Lung microvascular endothelial cell (primary cell): Measurements from ENCODE around the gene PPP1R3G. TPM values are rescaled to one million over a fixed set of nuclear protein-coding genes. Genes with fewer than 3 reads are reported as not detected.
A peak's percentile ranks its signal among the peaks of the same experiment; 100 is the strongest.

Experiments used
- DNase-seq, 2 donors: peaks; one replicate each; pipeline versions ENCODE4 v3.0.0 to v3.0.0-alpha.2; 2010; ENCODE audit warnings: low read depth in 2 of 2
- total RNA-seq: library from RNA; depleted of rRNA; stranded (reverse); fragments of >200 nt; gene quantifications from 2 replicates; pipeline ENCODE4 v1.2.1, GENCODE V29; 2014

Gene PPP1R3G
- total RNA-seq, 1 donor from 2014 or later = 1.6 TPM

DNA sequence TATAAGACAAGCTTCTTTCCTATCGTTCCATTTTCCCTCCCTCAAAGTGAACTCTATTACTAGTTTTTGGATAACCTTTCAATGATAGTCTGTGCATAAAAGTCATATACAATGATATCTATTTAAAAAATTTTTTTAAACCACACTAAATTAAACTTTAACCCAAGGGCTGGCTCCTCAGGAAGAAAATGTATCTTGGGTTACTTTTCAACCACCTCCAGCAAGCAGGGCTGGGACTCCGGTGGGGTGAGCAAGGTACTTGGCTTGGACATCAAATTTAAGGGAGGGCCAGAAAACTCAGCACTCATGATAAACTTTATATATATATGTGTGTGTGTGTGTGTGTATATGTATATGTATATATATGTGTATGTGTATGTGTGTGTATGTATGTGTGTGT lies 13.9 kb upstream of the PPP1R3G start:
- DNase-seq = no peak

DNA sequence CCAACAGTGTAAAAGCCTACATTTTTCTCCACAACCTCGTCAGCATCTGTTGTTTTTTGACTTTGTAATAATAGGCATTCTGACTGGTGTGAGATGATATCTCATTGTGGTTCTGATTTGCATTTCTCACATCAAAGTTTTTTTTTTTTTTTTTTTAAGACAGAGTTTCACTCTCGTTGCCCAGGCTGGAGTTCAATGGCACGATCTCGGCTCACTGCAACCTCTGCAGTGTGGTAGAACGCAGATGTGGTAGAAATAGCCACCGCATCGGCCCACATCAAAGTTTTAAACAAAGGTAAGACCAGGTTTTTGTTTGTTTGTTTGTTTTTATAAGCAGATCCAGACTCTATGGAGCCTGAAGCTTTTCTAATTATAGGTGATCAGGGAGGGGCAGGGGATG lies 12.7 kb upstream of the PPP1R3G start:
- DNase-seq = no peak

DNA sequence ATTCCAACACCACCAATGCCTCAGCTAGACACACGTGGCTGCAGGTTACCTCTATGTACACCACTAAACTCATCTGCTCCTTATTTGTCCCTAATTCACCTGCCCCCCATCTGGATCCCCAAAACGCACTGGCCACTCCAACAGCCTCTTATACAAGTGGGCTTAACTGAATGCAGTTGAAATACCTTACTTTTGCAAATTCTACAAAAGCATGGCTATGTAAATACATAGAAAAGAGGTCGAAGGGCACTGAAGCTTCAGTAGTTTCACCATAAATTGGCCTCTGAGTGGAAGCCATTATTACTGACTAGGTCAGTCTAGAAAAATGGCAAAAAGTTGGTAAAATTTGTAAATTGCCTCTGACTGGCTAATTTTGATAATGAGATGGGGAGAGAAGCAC lies 11.1 kb upstream of the PPP1R3G start:
- no peak for DNase-seq

DNA sequence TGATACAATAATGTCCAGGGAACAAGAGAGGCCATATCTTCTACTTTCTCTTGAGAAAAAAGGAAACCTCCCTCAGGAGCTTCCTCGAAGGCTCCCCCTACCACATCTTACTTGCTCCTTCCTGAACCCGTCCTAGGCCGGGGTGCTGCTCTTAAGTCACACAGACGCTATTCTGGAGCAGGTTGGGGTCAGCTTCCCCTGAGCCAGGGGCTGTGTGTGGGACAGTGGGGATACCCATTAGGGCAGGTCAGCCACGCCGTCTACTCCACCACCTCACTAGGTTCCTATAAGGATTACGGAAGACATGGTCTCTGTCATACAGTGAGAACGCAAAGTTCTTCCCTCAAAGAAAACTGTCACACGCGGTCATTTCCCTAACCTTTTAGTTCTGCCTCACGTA lies 8.2 kb upstream of the PPP1R3G start:
- no peak for DNase-seq

DNA sequence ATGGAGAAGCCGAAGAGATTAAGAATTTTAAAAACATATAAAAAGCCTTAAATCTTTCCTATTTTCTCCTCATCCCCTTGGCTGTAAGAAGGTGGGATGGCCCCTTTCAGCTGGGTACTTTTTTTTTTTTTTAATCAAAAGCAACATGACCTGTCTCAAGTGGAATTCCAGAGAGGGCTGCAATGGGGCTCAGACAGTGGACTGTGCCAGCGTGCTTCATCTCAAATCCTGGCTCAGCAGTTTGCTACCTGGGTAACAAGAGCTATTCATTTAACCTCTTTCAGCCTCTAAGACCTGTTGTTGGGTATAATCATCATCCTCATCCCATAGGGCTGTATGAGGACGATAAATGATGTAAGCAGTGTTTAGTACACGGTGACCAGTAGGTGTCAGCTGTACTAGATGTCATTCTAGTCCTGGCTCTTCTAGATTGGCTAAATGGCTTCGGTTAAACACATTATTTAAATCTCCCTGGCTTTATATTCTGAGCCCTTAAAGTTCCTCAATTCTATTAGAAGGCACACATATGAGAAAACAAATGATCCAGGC lies 6.9 kb upstream of the PPP1R3G start:
- peak; percentile 50 to 63 for DNase-seq

DNA sequence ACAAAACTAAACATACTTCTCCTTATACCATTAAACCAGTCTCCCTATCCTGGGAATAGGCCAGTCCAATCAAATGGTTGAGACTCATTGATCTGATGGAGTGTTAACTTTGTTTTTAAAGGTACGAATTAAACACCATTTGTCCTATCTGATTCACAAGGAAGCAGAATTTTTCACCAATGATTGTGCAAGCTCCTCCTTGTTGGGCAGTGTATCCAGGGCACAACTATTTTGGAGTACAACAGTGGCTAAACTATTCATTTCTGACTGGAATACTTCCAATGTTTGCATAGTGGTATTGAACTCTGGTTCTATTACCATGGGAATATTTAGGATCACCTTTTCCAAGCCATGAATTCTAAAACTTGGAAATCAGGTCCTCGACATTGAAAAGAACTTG lies 5.4 kb upstream of the PPP1R3G start:
- DNase-seq = no peak

DNA sequence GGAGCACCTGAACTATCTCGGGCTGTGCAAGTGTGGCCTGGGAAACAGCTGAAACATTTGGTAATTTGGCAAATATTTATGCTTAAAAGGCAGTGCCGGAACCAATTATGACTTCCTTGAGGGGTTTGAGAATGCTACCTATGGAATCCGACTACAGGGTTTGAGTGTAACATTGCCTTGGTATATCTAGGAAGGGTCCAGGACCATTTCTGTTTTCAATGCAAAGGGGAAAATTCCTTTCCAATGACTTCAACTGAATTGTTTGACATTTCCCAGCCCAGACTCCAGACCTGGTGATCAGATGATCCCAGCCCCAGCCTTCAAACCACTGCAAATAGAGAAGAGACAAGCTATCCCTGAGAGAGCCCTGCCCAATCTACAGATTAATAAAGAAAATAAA lies 4.6 kb upstream of the PPP1R3G start:
- no peak for DNase-seq

DNA sequence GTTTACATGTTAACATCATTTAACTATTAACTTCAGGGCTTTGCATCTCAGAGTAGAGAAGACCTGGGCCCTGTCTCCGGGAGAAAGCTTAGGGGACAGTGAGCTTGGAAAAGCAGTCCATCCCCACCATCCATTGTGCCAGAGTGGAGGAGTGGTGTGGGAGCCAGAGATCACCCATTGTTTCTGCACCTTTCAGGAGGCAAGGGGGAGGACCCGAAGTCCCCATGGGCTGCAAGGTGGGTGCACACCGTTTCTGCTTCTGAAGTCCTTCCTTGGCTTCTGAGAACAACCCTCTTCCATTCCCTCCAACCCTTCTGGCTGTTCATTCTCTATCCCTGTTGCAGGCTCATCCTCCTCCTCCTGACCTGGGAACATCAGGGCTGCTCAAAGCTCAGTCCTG lies 4.0 kb upstream of the PPP1R3G start:
- no peak for DNase-seq

DNA sequence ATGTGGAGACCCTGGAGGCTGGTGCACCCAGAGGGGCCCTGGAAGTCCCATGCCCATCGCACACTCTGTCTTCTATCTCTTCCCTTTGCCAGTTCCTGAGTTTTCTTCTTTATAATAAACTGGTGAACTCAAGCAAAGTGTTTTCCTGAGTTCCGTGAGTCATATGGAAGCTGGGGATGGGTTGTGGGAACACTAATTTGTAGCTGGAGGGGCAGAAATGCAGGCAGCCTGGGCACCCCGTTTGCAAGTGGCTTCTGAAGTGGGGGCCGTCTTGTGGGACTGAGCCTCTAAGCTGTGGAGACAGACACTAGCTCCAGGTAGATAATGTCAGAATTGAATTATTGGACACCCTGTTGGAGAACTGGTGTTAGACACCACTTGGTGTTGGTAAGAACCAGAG lies 3.2 kb upstream of the PPP1R3G start:
- peak in 1 of 2 donors; percentile 27 for DNase-seq

DNA sequence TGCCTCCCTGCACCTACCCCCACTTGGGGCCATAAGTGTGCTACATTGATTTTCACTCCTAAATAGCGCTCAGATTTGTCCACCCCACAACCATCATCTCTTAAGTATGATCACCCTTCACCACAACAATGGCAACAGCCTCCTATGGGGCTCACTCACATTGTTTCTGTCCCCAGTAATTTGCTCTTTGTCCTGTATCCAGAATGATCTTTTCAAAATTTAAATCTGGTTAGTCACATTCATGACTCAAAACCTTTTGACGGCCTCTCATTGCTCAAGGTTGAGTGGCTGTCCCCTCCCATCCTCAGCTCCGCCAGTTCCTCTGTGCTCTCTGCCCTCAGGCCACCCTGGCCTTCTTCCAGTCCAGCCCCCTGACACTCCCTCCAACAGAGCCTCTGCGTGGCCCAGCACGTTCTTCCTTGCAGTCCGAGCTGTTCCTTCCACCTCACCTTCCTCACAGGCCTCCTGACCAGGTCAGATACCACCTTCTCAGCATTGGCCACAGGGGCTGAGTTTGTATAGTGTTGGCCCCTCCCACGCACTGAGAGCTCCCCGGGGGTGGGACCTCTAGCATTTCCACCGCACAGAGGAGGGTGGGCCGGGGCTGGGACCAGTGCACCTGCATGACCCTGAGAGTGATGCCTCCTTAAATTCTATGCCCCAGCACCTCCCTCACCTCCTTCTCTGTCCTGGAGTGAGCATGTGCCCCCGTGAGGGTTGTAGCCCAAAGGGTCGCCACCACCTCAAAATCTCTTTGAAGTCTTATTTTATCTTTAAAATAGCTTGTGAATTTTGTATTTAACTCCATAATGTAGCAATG lies 2.4 kb upstream of the PPP1R3G start:
- DNase-seq = peak in 1 of 2 donors; percentile 60

DNA sequence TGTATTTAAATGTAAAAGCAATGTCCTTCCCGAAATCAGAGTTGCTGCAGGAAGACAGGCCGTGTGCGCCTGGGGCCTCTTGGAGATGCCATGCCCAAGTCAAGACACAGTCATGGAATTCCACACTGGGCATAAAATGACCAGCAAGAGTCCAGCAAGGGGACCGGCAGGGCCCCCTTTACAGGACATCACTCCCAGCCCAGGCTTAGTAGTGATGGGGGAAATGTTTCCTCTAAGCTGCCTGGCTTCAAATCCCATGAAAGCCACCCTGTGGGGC lies 1.9 kb upstream of the PPP1R3G start:
- no peak for DNase-seq

DNA sequence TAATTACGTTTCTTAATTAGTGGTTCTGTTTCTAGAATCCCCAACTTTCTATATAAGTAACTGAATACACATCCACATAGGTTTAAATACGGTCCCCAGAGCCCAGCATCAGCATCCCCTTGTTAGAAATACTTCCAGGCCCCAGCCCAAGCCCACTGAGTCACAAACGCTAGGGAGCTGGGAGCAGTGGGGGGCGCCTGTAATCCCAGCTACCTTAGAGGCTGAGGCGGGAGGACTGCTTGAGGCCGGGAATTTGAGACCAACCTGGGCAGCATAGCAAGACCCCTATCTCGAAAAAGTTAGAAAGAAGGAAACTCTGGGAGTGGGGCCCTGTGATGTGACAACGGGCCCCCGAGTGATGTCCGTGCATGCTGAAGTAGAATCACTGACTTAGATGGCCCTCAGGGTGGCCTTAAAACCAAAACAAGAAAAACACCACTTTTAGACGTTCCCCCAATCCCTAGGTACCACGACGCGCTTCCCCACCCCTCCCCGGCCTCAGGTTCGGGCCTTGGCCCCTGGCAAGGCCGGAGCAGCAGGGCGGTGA lies 1.3 kb upstream of the PPP1R3G start:
- no peak for DNase-seq

DNA sequence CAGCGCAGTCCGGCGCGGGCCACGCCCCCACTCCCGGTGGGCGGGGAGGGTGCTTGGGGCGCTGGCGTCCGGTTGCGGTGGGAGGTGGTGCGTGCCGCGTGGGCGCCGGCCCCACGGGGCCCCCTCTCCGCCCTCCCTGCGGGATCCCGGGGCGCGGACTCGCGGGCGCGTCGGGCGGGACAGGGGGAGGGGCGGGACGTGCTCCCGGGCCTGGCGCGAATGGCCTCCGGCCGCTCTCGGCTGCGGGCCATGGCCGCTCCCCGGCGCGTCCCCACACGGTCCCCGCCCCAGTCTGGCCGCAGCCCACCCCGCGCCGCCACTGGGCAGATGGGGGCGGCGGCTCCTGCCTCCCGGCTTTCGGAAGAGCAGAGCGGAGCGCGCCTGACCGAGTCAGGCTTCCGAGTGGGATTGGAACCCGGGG lies 771 bp upstream of the PPP1R3G start:
- DNase-seq = peak in 1 of 2 donors; percentile 43

DNA sequence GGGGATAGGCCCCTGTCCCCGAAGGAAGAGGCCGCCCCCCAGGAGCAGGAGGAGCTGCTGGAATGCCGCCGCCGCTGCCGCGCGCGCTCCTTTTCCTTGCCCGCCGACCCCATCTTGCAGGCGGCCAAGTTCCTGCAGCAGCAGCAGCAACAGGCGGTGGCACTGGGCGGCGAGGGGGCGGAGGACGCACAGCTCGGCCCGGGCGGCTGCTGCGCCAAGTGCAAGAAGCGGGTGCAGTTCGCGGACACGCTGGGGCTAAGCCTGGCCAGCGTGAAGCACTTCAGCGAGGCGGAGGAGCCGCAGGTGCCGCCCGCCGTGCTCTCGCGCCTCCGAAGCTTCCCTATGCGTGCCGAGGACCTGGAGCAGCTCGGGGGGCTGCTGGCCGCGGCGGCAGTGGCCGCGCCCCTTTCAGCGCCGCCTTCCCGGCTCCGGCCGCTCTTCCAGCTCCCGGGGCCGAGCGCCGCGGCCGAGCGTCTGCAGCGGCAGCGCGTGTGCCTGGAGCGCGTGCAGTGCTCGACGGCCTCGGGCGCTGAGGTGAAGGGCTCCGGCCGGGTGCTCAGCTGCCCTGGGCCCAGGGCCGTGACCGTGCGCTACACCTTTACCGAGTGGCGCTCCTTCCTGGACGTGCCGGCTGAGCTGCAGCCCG lies 630 bp downstream of the PPP1R3G start:
- peak; percentile 51 to 71 for DNase-seq

DNA sequence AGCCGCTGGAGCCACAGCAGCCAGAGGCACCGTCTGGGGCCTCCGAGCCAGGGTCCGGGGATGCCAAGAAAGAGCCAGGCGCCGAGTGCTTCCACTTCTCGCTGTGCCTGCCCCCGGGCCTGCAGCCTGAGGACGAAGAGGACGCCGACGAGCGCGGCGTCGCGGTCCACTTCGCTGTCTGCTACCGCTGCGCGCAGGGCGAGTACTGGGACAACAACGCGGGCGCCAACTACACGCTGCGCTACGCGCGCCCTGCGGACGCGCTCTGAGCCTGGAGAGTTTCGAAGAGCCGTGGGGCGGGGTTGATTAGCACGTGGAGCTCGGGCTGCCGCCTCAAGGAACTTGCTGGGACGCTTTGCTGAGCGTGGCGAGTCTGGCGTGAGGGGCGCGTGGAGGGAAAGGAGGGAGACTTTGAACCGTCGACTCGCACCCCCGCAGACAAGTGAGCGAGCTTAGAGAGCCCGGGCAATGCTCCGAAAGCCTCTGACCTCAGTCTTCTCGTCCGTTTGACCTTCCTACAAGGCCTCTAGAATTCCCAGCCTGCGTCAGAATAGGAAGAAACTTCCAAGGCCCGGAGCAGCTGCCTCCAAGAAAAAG lies 1.3 kb downstream of the PPP1R3G start:
- DNase-seq = no peak

DNA sequence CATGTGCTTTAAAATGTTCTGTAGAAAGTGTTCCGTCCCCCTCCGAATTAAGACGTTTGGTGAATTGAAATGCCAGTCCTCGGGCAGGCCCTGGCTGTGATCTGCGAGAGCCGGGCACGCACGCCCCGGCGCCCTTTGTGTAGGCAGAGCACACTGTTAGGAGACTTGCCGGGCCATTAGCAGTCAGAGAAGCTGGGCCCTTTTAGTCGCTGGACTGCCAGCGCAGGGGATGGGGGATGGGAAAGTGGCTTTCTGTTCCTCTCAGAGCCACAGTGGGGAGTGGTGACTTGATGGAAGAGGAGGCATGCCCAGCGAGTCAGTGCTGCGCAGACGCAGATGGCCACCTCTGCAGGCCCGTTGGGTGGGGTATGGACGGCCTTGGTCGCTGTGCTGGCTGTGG lies 2.2 kb downstream of the PPP1R3G start:
- DNase-seq = no peak

DNA sequence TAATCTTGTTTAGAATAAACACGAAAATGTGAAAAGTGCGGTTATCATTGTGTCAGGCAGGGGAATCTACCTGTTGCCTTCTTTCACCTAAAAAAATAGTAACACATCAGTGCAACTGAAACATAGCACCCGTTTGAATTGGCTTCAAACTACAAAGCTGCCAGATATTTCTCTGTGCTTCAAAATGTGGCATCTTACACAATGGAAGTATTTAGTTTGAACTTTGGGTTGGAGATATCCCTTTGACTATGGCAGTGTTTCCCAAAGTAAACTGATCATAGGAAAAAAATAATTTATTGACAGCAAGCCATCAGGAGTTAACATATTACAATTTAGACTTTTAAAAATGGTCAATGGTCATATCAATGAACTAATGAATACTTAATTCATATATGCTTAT lies 3.6 kb downstream of the PPP1R3G start:
- no peak for DNase-seq

DNA sequence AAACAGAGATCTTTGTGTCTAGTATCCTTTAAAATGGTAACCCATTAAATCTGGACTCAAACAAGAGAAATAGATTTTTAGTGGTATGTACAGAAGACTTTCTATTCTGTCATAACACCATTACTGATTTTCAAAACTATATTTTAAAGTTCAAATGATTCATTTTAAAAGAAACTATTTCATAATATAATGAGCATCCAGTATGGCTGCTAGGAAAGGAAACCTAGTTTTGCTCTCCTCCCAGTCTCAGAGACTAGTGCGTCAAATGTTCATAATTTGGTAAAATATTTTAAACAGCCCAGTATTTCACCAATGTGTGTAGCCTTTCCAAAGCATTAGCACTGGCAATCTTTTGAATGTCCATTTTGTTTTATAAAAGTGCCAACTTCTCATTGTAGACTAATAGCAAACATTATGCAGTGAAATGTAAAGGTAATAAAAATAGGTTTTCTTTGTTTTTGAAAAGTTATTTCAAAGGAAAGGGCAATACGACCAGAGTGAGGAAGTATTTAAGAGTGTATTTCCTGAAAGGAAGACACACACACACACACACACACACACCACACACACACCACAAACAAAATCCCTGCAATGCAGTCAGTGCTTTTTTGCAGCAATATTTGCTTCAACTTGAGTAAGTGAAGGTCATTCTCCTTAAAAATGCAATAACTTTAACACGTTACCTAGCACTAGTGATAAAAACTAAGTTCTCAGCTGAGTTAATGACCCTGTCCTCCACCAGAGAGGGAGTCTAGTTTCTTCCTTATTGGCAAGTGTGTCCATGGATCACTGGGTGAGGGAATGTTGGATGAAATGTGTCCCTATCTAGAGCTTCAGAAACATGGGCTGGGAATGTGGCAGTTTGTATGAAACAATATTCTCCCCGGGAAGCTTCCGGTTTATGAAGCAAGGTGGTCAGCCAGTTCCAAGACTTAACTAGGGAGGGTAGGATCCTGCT lies 4.6 kb downstream of the PPP1R3G start:
- DNase-seq = peak; percentile 47 to 58

DNA sequence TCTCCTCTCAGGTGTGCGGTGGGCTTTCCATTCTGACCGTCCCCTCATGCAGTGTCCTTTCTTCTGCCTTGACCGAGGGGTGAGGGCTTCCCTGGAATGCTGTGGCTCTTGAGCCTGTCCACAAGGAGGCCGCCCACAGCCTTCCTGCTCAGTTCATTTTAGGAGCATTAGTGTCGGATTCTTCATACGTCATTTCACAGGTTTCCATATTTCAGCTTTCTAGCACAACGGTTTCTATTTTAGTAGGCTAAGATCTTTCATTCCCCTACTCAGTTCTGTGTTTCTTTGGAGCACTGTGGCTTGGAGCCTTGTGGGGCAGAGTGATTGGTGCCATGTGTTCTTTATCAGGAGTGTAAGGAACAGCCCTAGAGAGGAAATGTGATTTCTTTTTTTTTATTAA lies 5.5 kb downstream of the PPP1R3G start:
- no peak for DNase-seq

DNA sequence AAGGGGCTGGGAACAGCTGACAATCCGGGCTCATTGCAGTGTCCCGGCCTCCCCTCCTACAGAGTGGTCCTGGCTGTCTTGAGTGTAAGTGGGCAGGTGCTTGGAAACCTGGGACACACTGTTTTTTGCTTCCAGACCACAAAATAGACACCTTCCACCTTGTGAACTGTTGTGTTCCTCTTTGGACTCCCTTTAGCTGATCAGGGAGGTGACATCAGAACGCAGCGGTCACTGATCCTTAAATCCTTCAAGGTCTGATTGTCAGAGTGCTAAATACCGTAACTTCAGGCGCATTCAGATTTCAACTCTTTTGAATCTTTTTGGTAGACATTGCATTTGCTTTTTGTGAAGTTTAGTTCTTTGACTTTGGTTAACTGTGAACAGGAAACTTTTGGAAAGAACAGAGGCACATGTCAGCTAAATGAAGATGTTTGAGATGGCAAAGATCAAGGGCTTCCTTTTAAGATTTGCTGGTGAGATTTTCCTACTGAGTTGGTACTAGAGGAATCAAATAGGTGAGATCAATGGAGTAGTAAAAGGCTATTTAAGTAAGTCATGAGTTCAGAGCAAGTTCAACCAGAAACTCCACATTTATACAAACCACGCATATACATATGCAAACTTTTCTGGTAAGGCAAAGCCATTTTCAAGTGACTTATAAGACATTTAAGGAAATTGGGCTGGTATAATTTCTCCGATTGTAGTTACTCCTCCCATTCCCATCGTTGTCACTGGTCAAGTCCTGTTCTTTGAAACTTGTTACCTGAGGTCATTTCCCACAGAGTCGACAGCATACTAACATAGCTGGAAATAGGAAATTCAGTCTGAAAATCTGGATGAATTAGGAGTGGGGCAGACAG lies 6.3 kb downstream of the PPP1R3G start:
- DNase-seq = no peak
